T-helper 1 cell treated with Interleukin-12 subunit alpha and Interleukin-12 subunit beta and Interleukin-4 antibody, amounts not matched to agents 30 ng/mL and 1 ng/mL, for 36 hours (primary cell): ENCODE data around the gene KRTAP3-3. TPM values are rescaled to one million over a fixed set of nuclear protein-coding genes. Genes with fewer than 3 reads are reported as not detected.
"Not testable (repeated sequence)": the region's sequence is repeated elsewhere in the genome, so short reads cannot be mapped to it uniquely, and the experiment has no call there.

Source experiments
- intact Hi-C: fragments of 100-400 bp; cut with micrococcal nuclease; formaldehyde crosslinking; loops from one replicate; pipeline ENCODE4 v1.15.1; 2024
- total RNA-seq: library from RNA; stranded (reverse); gene quantifications from 2 replicates; pipeline ENCODE4 v1.2.3, GENCODE V29; 2022

The KRTAP3-3 gene
- not detected in 2 replicates for total RNA-seq

DNA sequence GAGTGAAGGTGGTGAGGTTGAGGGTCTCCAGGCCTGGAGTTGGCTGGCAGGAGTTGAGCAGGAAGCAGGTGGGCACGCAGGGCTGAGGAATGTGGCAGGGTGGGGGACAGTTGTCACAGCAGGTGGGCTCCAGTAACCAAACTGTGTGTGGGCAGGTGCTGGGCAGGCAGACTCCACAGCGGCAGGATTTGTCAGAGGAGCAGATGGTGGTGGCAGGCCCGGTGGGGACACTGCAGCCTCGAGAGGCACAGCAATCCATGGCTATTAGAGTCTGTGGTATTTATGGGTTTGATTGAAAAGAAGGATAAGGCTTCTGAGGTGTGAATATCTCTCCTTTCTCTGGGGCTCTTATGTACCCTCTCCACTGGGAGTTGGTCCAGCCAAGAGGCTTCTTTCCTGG lies at the start of gene KRTAP3-3:
KRTAP3-3 (minus strand) TSS at position 326 of the 400 bp plus-strand sequence; CDS start at position 259, 67 bp downstream.
- intact Hi-C loops, result no loop called here

- intact Hi-C loops, result no loop called here
These were observed 49.0 kb upstream of the KRTAP3-3 start for GRCh38 chr17:41042953-41043352.

DNA sequence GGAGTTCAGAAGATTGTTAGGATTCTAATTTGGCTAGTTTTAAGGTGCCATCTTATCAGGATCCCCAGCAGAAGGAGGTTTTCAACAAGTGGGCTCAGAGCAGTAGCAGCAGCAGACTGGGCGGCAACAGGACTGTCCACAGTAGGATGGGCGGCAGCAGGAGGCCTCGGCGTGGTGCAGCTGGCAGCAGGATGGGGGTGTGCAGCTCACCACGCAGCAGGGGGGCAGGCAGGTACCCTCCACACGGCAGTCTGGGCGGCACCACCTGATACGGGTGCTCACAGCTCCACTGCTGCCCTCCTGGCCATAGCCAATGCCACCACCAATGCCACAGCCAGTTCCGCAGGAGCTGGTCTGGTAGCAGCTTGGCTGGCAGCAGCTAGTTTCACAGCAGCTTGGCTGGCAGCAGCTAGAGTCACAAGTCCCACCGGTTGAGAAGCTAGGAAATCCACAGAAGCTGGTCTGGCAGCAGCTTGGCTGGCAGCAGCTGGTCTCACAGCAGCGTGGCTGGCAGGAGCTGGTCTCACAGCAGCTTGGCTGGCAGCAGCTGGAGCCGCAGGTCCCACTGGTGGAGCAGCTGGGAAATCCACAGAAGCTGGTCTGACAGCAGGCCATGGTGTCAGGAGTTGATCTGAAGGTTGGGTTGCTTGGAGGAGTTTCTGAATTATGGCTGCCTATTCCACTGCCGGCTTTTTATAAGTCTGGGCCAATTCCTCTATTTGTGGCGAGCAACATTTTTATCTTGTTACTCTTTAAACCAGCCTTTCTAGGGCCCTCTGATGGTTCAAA lies 47.0 kb upstream of the KRTAP3-3 start, which contains the start of gene KRTAP1-1:
KRTAP1-1 (minus strand) TSS at position 668 of the 789 bp plus-strand sequence; CDS start at position 615, 53 bp downstream.
- intact Hi-C loops, result not testable (repeated sequence)

DNA sequence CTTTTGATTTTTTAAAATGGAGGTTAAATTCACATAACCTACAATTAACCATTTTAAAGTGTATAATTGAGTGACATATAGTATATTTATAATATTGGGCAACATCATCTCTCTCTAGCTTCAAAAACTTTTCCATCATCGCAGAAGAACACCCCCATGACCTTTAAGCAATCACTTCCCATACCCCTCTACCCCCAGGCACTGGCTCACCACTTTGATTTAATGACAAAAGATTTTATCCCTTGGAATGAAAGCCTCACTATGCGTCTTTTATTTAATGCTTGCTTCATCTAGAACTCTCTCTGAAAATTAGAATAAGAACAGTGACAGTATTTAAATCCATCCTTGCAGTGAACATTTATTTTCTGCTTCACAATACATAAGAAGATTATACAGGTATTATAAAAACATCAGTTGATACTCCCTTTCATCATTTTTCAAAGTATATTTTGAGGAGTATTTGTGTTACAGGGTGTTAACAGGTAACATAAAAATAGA lies 43.9 kb upstream of the KRTAP3-3 start:
- intact Hi-C loops, result no loop called here

- intact Hi-C loops, result not testable (repeated sequence)
These were observed 40.5 kb upstream of the KRTAP3-3 start, which contains the start of gene KRTAP1-3 for GRCh38 chr17:41034346-41034935. Gene KRTAP1-3, minus strand, starts transcription at chr17:41034874. Its CDS starts 53 bp downstream, at chr17:41034821.

DNA sequence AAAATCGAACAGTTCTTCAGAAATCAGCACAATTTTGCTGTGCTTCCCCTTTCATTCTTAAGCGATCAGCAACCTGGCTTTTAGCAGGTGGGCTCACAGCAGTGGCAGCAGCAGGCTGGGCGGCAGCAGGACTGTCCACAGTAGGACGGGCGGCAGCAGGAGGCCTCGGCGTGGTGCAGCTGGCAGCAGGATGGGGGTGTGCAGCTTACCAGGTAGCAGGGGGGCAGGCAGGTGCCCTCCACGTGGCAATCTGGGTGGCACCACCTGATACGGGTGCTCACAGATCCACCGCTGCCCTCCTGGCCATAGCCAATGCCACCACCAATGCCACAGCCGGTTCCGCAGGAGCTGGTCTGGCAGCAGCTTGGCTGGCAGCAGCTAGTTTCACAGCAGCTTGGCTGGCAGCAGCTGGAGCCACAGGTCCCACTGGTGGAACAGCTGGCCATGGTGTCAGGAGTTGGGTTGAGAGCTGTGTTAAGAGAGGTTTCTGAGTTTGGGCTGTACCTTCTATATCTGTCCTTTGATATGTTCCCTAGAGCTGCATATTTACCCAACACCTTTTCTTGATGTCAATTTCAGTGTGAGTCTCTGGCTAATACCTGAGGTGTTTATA lies 35.8 kb upstream of the KRTAP3-3 start, which contains the start of gene KRTAP1-4:
KRTAP1-4 (minus strand) TSS at position 563 of the 613 bp plus-strand sequence; CDS start at position 446, 117 bp downstream.
- intact Hi-C loops, result no loop called here

GRCh38 chr17:41026715-41027471 lies 32.9 kb upstream of the KRTAP3-3 start, which contains the start of gene KRTAP1-5:
Gene KRTAP1-5, minus strand, starts transcription at chr17:41027208. Its CDS starts 53 bp downstream, at chr17:41027155.
- intact Hi-C loops, result no loop called here

GRCh38 chr17:41024697-41025096 lies 30.7 kb upstream of the KRTAP3-3 start:
- intact Hi-C loops, result no loop called here

DNA sequence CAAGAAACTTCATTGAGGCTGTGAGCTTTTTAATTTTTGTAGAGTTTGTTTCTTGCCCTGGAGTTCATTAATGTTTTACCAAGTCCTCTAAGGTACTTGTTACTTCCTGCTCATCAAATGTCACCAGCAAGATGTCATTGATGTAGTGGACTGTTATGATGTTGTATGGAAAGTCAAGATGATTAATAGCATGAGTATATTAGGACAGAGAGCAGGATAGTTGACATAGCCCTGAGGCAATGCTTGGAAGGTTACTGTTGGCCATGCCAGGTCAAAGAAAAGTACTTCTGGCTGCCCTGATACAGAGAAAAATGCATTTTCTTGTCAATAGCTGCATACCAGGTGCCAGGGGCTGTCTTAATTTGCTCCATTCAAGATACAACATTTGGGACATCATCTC lies 26.4 kb upstream of the KRTAP3-3 start:
- intact Hi-C loops, result no loop called here

DNA sequence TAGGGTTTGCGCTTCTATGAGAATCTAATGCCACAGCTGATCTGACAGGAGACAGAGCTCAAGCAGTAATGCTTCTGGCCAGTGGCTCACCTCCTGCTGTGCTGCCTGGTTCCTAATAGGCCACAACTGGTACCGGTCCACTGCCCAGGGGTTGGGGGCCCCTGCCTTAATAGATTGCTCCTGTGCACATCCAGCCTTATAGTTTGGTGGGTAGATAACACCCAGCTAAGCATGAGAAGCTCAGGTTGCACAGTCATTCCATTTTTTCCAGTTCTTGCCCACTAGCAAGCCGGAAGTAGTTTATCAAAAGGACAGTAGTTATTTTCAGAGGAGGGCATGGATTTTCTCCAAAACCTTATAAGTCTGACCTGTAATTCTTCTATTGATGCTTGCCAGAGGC lies 25.5 kb upstream of the KRTAP3-3 start:
- intact Hi-C loops, result no loop called here

DNA sequence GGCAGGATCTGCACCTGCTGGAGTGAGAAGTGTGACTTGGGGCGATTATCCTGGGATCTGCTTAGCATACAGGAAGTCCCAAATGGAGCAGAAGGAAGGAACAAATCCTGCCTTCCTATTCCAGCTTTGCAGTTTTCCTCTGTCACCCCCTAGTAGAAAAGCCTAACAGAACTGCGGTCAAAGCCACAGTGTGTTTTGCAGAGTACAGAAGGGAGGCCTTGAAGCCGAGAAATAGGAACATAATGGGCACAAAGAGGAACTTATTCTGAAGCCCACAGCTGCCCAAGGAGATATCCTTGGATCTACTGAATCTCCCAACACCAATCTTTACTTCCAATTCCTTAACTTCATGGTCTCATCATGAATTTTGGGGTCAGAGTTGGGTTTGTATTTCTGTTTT lies 24.6 kb upstream of the KRTAP3-3 start:
- intact Hi-C loops, result no loop called here

GRCh38 chr17:41016578-41017215 lies 22.7 kb upstream of the KRTAP3-3 start:
- intact Hi-C loops, result no loop called here

GRCh38 chr17:41015454-41015853 lies 21.5 kb upstream of the KRTAP3-3 start:
- intact Hi-C loops, result no loop called here

DNA sequence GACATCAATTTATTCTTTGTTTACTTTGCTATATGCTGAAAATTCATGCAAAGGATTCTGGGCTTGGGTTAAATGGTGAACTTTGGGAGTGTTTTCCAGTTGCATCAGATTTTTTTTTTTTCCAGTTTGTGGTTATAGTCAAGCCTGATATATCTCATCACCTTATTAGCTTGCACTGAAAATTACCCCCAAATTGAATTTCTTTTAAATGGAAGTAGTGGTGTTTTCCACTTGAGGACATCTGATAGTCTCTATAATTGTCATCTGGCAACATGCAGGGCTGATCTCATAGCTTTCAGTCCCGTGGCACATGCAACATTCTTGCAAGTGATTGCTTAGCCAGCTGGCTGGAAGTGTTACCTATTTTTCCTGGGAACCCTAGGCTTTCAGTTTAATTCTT lies 19.6 kb upstream of the KRTAP3-3 start:
- intact Hi-C loops, result no loop called here

DNA sequence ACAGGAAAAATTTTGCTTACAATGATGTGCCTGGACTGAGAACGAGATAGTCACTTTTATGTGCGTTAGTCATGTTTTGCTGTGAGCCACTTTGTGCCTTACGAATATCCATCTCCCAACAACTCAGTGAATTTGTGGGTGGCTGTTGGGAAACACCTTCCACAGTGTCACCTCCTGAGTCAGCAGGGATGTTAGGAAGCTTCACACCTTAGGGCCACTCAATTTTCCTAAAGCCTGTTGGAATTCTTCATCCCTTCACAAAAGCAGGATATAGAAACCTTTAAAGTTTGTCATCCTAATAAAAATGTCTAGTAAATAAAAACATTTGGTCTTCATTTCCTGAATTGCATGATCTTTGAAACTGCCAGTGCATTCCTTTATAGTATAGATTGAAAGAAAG lies 19.2 kb upstream of the KRTAP3-3 start:
- intact Hi-C loops, result no loop called here

DNA sequence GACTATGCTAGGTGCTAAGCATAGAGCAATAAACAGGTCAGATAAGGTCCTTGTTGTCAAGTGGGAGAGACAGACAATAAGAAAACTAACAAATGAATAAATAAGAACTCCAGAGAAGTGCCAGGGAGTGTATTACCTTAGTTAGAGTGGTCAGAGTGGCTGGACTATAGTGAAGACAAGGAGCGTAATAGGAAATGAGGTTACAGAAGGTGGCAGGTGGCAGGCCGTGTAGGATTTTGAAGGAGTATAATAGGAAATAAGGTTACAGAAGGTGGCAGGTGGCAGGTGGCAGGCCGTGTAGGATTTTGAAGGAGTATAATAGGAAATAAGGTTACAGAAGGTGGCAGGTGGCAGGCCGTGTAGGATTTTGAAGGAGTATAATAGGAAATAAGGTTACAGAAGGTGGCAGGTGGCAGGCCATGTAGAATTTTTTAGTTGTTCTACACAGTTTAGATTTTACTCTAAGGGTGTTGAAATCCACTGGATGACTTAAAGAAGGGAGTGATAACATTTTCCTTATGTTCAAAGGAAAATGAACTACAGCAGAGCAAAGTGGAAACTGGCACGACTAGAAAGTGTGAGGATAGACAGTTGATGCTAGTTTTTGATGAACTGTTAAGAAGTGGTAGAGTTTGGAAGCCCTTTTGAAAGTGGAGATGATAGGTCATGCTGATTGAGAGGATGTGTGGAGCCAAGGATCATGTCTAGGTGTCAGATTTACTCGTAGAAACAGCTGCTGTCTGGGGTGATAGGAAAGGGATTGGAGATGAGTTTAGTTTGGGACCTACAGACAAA lies 18.6 kb upstream of the KRTAP3-3 start:
- intact Hi-C loops, result no loop called here

GRCh38 chr17:41010441-41010840 lies 16.5 kb upstream of the KRTAP3-3 start:
- intact Hi-C loops, result no loop called here

- intact Hi-C loops, result no loop called here
These were observed 16.0 kb upstream of the KRTAP3-3 start for GRCh38 chr17:41009936-41010335.

DNA sequence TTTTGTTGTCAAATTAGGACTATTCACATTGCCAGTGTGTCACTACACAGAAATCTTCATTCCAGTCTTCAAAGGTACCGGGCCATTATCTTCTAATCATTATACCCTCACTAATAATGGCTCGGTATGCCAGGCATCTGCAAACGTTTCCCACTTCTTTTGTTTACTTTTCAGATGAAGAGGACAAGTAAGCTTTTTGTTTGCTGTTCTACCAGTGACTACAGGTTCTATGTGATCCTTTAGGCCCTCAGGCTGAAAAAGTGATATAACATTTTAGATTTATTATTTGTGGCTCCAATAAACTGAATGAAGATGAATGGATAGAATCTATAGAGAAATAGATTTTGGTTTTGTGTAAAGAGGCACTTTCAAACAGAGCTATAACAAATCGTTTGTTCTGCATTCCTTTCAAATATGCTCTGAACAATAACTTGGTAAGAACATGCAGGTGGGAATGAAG lies 15.4 kb upstream of the KRTAP3-3 start:
- intact Hi-C loops, result no loop called here

GRCh38 chr17:41008811-41009210 lies 14.8 kb upstream of the KRTAP3-3 start, which contains the start of gene KRTAP3-1:
Gene KRTAP3-1, minus strand, starts transcription at chr17:41009128. Its CDS starts 54 bp downstream, at chr17:41009074.
- intact Hi-C loops, result no loop called here
